ENCODE data around the gene DGKZ.

Gene DGKZ

DNA sequence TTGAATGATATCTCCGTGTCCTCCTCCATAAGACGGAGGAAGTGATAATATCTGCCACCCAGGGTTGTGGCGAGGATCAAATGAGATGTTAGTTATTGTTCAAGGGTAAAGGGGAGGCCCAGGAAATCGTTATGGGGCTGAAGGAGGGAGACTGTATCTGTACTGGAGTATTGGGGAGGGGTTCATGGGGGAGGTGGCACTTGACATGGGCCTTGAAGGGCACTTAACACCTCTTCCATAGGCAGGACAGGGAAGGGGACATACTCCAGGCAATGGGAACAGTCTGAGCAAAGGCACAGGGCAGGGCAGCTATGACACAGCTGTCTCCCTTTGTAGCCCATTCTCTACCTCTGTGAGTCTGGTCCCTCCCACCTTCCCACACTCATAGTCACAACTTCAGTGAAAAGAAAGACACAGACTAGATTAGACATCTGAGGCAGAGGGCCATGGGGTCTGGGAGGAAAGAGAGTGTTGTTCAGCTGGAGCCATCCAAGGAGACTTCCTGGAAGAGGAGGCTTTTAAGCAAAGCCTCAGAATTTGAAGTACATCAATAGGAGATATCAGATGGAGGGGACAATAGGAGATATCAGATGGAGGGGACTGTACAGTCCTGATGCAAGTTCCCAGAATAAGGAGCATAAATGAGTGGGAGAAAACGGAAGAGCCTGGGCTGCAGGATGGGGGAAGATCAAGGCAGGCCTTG is 15.8 kb upstream of the DGKZ start:
- Mint-ChIP-seq H3K36me3 (ENCODE audit: low read depth) (no peaks in the 10 kb centered on the region), H3K4me3 (peak overlapping the region; percentile 76), H3K9me3 (no peaks in the 10 kb centered on the region), H3K4me1 (peaks cover 56% of the 10 kb centered on the region), H3K27ac (no peak overlapping the region), H3K27me3 (ENCODE audit: low read depth, poor library complexity) (peaks cover 68% of the 10 kb centered on the region)
- TF ChIP-seq, protein P1, sequence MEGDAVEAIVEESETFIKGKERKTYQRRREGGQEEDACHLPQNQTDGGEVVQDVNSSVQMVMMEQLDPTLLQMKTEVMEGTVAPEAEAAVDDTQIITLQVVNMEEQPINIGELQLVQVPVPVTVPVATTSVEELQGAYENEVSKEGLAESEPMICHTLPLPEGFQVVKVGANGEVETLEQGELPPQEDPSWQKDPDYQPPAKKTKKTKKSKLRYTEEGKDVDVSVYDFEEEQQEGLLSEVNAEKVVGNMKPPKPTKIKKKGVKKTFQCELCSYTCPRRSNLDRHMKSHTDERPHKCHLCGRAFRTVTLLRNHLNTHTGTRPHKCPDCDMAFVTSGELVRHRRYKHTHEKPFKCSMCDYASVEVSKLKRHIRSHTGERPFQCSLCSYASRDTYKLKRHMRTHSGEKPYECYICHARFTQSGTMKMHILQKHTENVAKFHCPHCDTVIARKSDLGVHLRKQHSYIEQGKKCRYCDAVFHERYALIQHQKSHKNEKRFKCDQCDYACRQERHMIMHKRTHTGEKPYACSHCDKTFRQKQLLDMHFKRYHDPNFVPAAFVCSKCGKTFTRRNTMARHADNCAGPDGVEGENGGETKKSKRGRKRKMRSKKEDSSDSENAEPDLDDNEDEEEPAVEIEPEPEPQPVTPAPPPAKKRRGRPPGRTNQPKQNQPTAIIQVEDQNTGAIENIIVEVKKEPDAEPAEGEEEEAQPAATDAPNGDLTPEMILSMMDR (IDR thresholded peaks at IDR 0.05) = no peak
- no peak for DNase-seq

- TF ChIP-seq, protein P1 (IDR thresholded peaks at IDR 0.05) = no peak
- H3K4me1 Mint-ChIP-seq = peaks cover 55% of the 10 kb centered on the region
- H3K4me3 Mint-ChIP-seq = peak overlapping the region; percentile 76
- DNase-seq = no peak
- H3K27ac Mint-ChIP-seq = no peak overlapping the region
- no peaks in the 10 kb centered on the region for H3K36me3 Mint-ChIP-seq (ENCODE audit: low read depth)
- H3K9me3 Mint-ChIP-seq = no peaks in the 10 kb centered on the region
- peaks cover 61% of the 10 kb centered on the region for H3K27me3 Mint-ChIP-seq (ENCODE audit: low read depth, poor library complexity)
These were observed 15.1 kb upstream of the DGKZ start for GRCh38 chr11:46332093-46332567.

GRCh38 chr11:46332568-46333393 is 14.5 kb upstream of the DGKZ start:
- H3K4me3 Mint-ChIP-seq = peak overlapping the region; percentile 76

GRCh38 chr11:46333394-46333947 is 13.8 kb upstream of the DGKZ start:
- H3K9me3 Mint-ChIP-seq = no peaks in the 10 kb centered on the region
- H3K36me3 Mint-ChIP-seq (ENCODE audit: low read depth) = no peaks in the 10 kb centered on the region
- TF ChIP-seq, protein P1 (IDR thresholded peaks at IDR 0.05) = no peak
- no peak for DNase-seq
- no peak overlapping the region for H3K27ac Mint-ChIP-seq
- H3K4me1 Mint-ChIP-seq = peaks cover 63% of the 10 kb centered on the region
- H3K4me3 Mint-ChIP-seq = peak overlapping the region; percentile 75
- peaks cover 61% of the 10 kb centered on the region for H3K27me3 Mint-ChIP-seq (ENCODE audit: low read depth, poor library complexity)

More at GRCh38 chr11:46332568-46333393, 14.5 kb upstream of the DGKZ start:
- peak; percentile 62 for DNase-seq
- Mint-ChIP-seq H3K27me3 (ENCODE audit: low read depth, poor library complexity) (peaks cover 61% of the 10 kb centered on the region), H3K27ac (no peak overlapping the region), H3K4me1 (peaks cover 59% of the 10 kb centered on the region), H3K9me3 (no peaks in the 10 kb centered on the region), H3K36me3 (ENCODE audit: low read depth) (no peaks in the 10 kb centered on the region)
- TF ChIP-seq, protein P1 (IDR thresholded peaks at IDR 0.05) = no peak

GRCh38 chr11:46334211-46334610 is 13.1 kb upstream of the DGKZ start:
- Mint-ChIP-seq H3K27me3 (ENCODE audit: low read depth, poor library complexity) (peaks cover 59% of the 10 kb centered on the region), H3K27ac (no peak overlapping the region), H3K4me3 (peak overlapping the region; percentile 75), H3K9me3 (no peaks in the 10 kb centered on the region), H3K36me3 (ENCODE audit: low read depth) (no peaks in the 10 kb centered on the region), H3K4me1 (peaks cover 70% of the 10 kb centered on the region)
- no peak for DNase-seq
- TF ChIP-seq, protein P1 (IDR thresholded peaks at IDR 0.05) = no peak

All from nephron progenitor cell (in vitro differentiated cells).